Neural cell (in vitro differentiated cells): Measurements from ENCODE around the gene EXD3. TPM values are rescaled to one million over a fixed set of nuclear protein-coding genes. Genes with fewer than 3 reads are reported as not detected.

ENCODE experiments used
- H2AFZ ChIP-seq: fragments of 200-600, 300-800 bp; sonication (generic), shearing (Covaris generic); 2 replicates; pipeline ENCODE4 v1.6.0; 2014; ENCODE audit warnings: low read depth, mild to moderate bottlenecking, antibody characterized with exemption, low read length, moderate library complexity
- H3F3A ChIP-seq: fragments of 200-600 bp; shearing (Covaris generic); 2 replicates; pipeline ENCODE4 v1.6.1; 2016; ENCODE audit warnings: mild to moderate bottlenecking, moderate library complexity, mixed read lengths, antibody characterized with exemption, low read length; ENCODE audit not compliant: insufficient read depth, poor library complexity, severe bottlenecking
- H3K27ac ChIP-seq: fragments of 200-600, 300-800 bp; sonication (generic), shearing (Covaris generic); 2 replicates; pipeline ENCODE4 v1.5.1; 2014; ENCODE audit warnings: mild to moderate bottlenecking, low read length, moderate library complexity
- H3K27me3 ChIP-seq: fragments of 300-800, 200-600 bp; sonication (generic), shearing (Covaris generic); 2 replicates; pipeline ENCODE4 v1.6.0; 2014; ENCODE audit warnings: mild to moderate bottlenecking, low read depth, low read length, moderate library complexity; ENCODE audit not compliant: insufficient read depth
- H3K36me3 ChIP-seq: fragments of 300-800, 200-600 bp; sonication (generic), shearing (Covaris generic); 2 replicates; pipeline ENCODE4 v1.5.1; 2014; ENCODE audit warnings: mild to moderate bottlenecking, antibody characterized with exemption, low read length, moderate library complexity; ENCODE audit not compliant: insufficient read depth
- H3K4me2 ChIP-seq: fragments of 300-800, 200-600 bp; sonication (generic), shearing (Covaris generic); 2 replicates; pipeline ENCODE4 v1.6.0; 2014; ENCODE audit warnings: mild to moderate bottlenecking, low read length
- H3K4me3 ChIP-seq: fragments of 300-800, 200-600 bp; sonication (generic), shearing (Covaris generic); 2 replicates; pipeline ENCODE4 v1.5.1; 2014; ENCODE audit warnings: mild to moderate bottlenecking, low read length, moderate library complexity
- H3K79me2 ChIP-seq: fragments of 200-600 bp; shearing (Covaris generic); replicated peaks from 2 replicates; pipeline ENCODE4 v1.6.0; 2014; ENCODE audit warnings: mild to moderate bottlenecking, low read length, moderate library complexity; ENCODE audit not compliant: insufficient read depth
- H3K9ac ChIP-seq: fragments of 300-800, 200-600 bp; sonication (generic), shearing (Covaris generic); 2 replicates; pipeline ENCODE4 v1.6.1; 2016; ENCODE audit warnings: mild to moderate bottlenecking, low read length, mixed read lengths
- H3K9me2 ChIP-seq: fragments of 200-600 bp; shearing (Covaris generic); 2 replicates; pipeline ENCODE4 v1.6.1; 2016; ENCODE audit warnings: mild to moderate bottlenecking, low read length, mixed read lengths; ENCODE audit not compliant: insufficient read depth
- H3K9me3 ChIP-seq: fragments of 200-600, 300-800 bp; sonication (generic), shearing (Covaris generic); 2 replicates; pipeline ENCODE4 v1.6.1; 2016; ENCODE audit warnings: mild to moderate bottlenecking, mixed run types, low read length, moderate library complexity, mixed read lengths
- H4K20me1 ChIP-seq: fragments of 200-600 bp; shearing (Covaris generic); 2 replicates; pipeline ENCODE4 v1.6.1; 2016; ENCODE audit warnings: mild to moderate bottlenecking, mixed run types; ENCODE audit not compliant: insufficient read depth
- EP300 ChIP-seq: fragments of 450-650 bp; conservative IDR thresholded peaks from 2 replicates; pipeline ENCODE4 v1.6.1; 2014; ENCODE audit warnings: antibody characterized with exemption, mild to moderate bottlenecking, moderate library complexity; ENCODE audit not compliant: poor library complexity, severe bottlenecking
- EZH2 ChIP-seq: fragments of 200-600, 300-800 bp; shearing (Covaris generic), sonication (generic); IDR thresholded peaks from 2 replicates; pipeline ENCODE4 v1.6.1; 2014; ENCODE audit warnings: antibody characterized with exemption, low read length, borderline replicate concordance, mild to moderate bottlenecking; ENCODE audit not compliant: insufficient read depth, poor library complexity, severe bottlenecking
- MXI1 ChIP-seq: fragments of 450-650 bp; conservative IDR thresholded peaks from 2 replicates; pipeline ENCODE4 v1.6.1; 2014; ENCODE audit warnings: antibody characterized with exemption, mild to moderate bottlenecking; ENCODE audit not compliant: poor library complexity, severe bottlenecking
- POLR2AphosphoS5 ChIP-seq: IDR thresholded peaks from 2 replicates; pipeline ENCODE4 v1.6.1; 2012
- RAD21 ChIP-seq: fragments of 450-650 bp; conservative IDR thresholded peaks from 2 replicates; pipeline ENCODE4 v1.6.1; 2014; ENCODE audit warnings: antibody characterized with exemption, mild to moderate bottlenecking, moderate library complexity
- SMC3 ChIP-seq: fragments of 450-650 bp; conservative IDR thresholded peaks from 2 replicates; pipeline ENCODE4 v1.6.1; 2014; ENCODE audit warnings: antibody characterized with exemption, mild to moderate bottlenecking, moderate library complexity; ENCODE audit not compliant: poor library complexity
- TAF1 ChIP-seq: IDR thresholded peaks from 2 replicates; pipeline ENCODE4 v1.6.1; 2012; ENCODE audit warnings: low read depth
- polyA plus RNA-seq: library from polyadenylated mRNA; depleted of rRNA; stranded (reverse); fragments of >200 nt; gene quantifications from 2 replicates; pipeline ENCODE4 v1.2.3, GENCODE V29; 2014
- TF ChIP-seq, protein P1 (sequence below): IDR thresholded peaks from 2 replicates; pipeline ENCODE4 v1.6.1; 2012; ENCODE audit warnings: borderline replicate concordance
- TF ChIP-seq, protein P2 (sequence below): fragments of 450-650 bp; IDR thresholded peaks from 2 replicates; pipeline ENCODE4 v1.5.1; 2014; ENCODE audit warnings: antibody characterized with exemption, mild to moderate bottlenecking, moderate library complexity; ENCODE audit not compliant: poor library complexity, severe bottlenecking

EXD3 gene
- polyA plus RNA-seq, 1 donor from 2014 or later, result 32.9 TPM

DNA sequence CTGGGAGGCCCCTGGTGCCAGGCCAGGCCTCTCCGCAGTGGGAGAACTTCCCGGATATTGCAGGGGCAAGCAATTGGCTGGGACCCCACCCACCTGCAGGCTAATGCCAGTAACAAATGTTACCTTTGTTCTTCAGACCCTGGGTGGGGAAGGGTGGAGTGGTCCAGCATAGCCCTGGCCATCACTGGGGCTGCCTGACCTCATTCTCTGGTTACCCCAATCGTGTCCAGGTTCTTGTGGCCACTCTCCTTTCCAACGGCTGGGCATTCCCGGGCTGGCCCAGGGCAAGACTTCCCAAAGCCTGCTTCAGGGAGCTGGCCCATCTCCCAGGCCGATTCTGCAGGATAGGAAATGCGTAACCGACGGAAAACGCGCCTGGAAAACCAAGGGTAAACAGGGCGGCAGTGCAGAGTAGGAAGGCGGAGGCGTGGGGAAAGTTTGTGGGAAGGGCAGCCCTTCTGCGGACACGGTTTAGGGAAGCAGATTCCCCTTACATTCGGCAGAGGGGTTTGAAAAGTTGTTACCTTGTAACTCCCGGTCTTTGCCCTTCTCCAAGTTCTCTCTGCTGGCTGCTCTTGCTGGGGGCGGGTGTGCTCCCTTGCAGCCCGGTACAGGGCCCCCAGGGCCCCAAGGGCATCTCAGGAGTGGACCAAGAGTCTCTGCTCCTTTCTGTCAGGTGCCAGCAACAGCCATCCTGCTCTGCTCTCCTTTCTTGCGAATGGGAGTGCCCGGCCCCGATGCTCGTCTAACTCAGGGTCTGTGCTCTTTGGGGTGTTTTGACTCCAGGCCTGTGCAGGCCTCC, 124.4 kb downstream of the EXD3 start:
- Histone ChIP-seq H3K36me3 (no peaks in the 10 kb centered on the region), H3K4me3 (no peak overlapping the region), H3K27ac (no peak overlapping the region), H3K9ac (no peak overlapping the region), H3F3A (no peaks in the 10 kb centered on the region), H4K20me1 (no peaks in the 10 kb centered on the region), H2AFZ (no peak overlapping the region), H3K9me3 (no peaks in the 10 kb centered on the region), H3K4me2 (no peak overlapping the region), H3K9me2 (no peaks in the 10 kb centered on the region), H3K27me3 (no peaks in the 10 kb centered on the region), H3K79me2 (peaks cover 4% of the 10 kb centered on the region)
- TF ChIP-seq, protein P1, sequence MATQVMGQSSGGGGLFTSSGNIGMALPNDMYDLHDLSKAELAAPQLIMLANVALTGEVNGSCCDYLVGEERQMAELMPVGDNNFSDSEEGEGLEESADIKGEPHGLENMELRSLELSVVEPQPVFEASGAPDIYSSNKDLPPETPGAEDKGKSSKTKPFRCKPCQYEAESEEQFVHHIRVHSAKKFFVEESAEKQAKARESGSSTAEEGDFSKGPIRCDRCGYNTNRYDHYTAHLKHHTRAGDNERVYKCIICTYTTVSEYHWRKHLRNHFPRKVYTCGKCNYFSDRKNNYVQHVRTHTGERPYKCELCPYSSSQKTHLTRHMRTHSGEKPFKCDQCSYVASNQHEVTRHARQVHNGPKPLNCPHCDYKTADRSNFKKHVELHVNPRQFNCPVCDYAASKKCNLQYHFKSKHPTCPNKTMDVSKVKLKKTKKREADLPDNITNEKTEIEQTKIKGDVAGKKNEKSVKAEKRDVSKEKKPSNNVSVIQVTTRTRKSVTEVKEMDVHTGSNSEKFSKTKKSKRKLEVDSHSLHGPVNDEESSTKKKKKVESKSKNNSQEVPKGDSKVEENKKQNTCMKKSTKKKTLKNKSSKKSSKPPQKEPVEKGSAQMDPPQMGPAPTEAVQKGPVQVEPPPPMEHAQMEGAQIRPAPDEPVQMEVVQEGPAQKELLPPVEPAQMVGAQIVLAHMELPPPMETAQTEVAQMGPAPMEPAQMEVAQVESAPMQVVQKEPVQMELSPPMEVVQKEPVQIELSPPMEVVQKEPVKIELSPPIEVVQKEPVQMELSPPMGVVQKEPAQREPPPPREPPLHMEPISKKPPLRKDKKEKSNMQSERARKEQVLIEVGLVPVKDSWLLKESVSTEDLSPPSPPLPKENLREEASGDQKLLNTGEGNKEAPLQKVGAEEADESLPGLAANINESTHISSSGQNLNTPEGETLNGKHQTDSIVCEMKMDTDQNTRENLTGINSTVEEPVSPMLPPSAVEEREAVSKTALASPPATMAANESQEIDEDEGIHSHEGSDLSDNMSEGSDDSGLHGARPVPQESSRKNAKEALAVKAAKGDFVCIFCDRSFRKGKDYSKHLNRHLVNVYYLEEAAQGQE, result no peak
- no peak for TF ChIP-seq TAF1
- no peak for TF ChIP-seq SMC3
- TF ChIP-seq EZH2, result no peak
- TF ChIP-seq, protein P2, sequence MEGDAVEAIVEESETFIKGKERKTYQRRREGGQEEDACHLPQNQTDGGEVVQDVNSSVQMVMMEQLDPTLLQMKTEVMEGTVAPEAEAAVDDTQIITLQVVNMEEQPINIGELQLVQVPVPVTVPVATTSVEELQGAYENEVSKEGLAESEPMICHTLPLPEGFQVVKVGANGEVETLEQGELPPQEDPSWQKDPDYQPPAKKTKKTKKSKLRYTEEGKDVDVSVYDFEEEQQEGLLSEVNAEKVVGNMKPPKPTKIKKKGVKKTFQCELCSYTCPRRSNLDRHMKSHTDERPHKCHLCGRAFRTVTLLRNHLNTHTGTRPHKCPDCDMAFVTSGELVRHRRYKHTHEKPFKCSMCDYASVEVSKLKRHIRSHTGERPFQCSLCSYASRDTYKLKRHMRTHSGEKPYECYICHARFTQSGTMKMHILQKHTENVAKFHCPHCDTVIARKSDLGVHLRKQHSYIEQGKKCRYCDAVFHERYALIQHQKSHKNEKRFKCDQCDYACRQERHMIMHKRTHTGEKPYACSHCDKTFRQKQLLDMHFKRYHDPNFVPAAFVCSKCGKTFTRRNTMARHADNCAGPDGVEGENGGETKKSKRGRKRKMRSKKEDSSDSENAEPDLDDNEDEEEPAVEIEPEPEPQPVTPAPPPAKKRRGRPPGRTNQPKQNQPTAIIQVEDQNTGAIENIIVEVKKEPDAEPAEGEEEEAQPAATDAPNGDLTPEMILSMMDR, result no peak
- TF ChIP-seq EP300, result no peak
- TF ChIP-seq RAD21, result no peak
- no peak for TF ChIP-seq MXI1
- TF ChIP-seq POLR2AphosphoS5, result no peak

DNA sequence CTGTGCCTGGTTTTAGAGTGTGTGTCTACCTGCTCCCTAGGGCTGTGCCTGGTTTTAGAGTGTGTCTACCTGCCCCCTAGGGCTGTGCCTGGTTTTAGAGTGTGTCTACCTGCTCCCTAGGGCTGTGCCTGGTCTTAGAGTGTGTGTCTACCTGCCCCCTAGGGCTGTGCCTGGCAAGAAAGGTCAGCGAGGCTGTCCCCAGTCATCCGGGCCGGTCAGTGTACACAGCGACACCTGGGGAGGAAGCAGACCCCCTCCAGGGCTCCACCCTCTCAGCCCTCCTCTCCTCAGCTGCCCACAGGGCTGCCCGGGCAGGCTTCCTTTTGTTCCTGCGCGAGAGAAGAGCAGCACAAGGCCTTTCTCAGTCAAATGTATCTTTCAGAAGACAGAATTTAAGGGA, 125.0 kb downstream of the EXD3 start:
- TF ChIP-seq, protein P1, result no peak
- TF ChIP-seq SMC3, result no peak
- no peak for TF ChIP-seq EZH2
- no peak for TF ChIP-seq EP300
- TF ChIP-seq TAF1, result no peak
- TF ChIP-seq RAD21, result no peak
- TF ChIP-seq, protein P2, result no peak
- TF ChIP-seq POLR2AphosphoS5, result no peak
- no peak for TF ChIP-seq MXI1
- no peaks in the 10 kb centered on the region for H3K27me3 ChIP-seq
- no peak overlapping the region for H3K27ac ChIP-seq
- H3K4me2 ChIP-seq, result no peak overlapping the region
- H2AFZ ChIP-seq, result no peak overlapping the region
- no peaks in the 10 kb centered on the region for H3K9me3 ChIP-seq
- peaks cover 4% of the 10 kb centered on the region for H3K79me2 ChIP-seq
- H3K36me3 ChIP-seq, result no peaks in the 10 kb centered on the region
- H3K4me3 ChIP-seq, result no peak overlapping the region
- no peak overlapping the region for H3K9ac ChIP-seq
- H4K20me1 ChIP-seq, result no peaks in the 10 kb centered on the region
- H3F3A ChIP-seq, result no peaks in the 10 kb centered on the region
- no peaks in the 10 kb centered on the region for H3K9me2 ChIP-seq
